WERI-Rb-1 (cell line): ENCODE data around the gene SORBS1.

ENCODE experiments used
- DNase-seq: peaks from one replicate; pipeline ENCODE4 v3.0.0-alpha.2; 2020
- H3K27ac ChIP-seq: fragments of 250-450 bp; sonication (Bioruptor Pico); 2 replicates; pipeline ENCODE4 v1.5.1; 2020; ENCODE audit warnings: mild to moderate bottlenecking, moderate library complexity
- H3K27me3 ChIP-seq: fragments of 250-450 bp; sonication (Bioruptor Pico); 2 replicates; pipeline ENCODE4 v1.5.1; 2021; ENCODE audit warnings: mild to moderate bottlenecking, low read depth, moderate library complexity; ENCODE audit not compliant: insufficient read depth, severe bottlenecking
- H3K36me3 ChIP-seq: fragments of 250-450 bp; sonication (Bioruptor Pico); 2 replicates; pipeline ENCODE4 v1.5.1; 2020; ENCODE audit warnings: mild to moderate bottlenecking, moderate library complexity
- H3K4me3 ChIP-seq: 2 replicates; pipeline ENCODE4 v1.5.1; 2011; ENCODE audit warnings: low read depth, mild to moderate bottlenecking, control low read depth, low read length
- H3K9me3 ChIP-seq: fragments of 250-450 bp; sonication (Bioruptor Pico); 2 replicates; pipeline ENCODE4 v1.5.1; 2021; ENCODE audit warnings: mild to moderate bottlenecking, moderate library complexity; ENCODE audit not compliant: severe bottlenecking
- CTCF ChIP-seq: IDR thresholded peaks from 2 replicates; pipeline ENCODE4 v1.5.1; 2011; ENCODE audit warnings: low read depth, mild to moderate bottlenecking, control low read depth, inconsistent platforms, low read length

The SORBS1 gene

GRCh38 chr10:95539560-95540284 is 21.4 kb downstream of the SORBS1 start:
- no peak overlapping the region for H3K27ac ChIP-seq
- no peaks in the 10 kb centered on the region for H3K27me3 ChIP-seq
- H3K9me3 ChIP-seq: no peaks in the 10 kb centered on the region
- no peaks in the 10 kb centered on the region for H3K36me3 ChIP-seq
- no peak for DNase-seq
- no peak for TF ChIP-seq CTCF
- no peak overlapping the region for H3K4me3 ChIP-seq

GRCh38 chr10:95538412-95538811 is 22.8 kb downstream of the SORBS1 start:
- Histone ChIP-seq H3K4me3 (no peak overlapping the region), H3K9me3 (no peaks in the 10 kb centered on the region), H3K36me3 (no peaks in the 10 kb centered on the region), H3K27ac (no peak overlapping the region), H3K27me3 (no peaks in the 10 kb centered on the region)
- no peak for DNase-seq
- no peak for TF ChIP-seq CTCF

- no peak for TF ChIP-seq CTCF
- Histone ChIP-seq H3K36me3 (no peaks in the 10 kb centered on the region), H3K4me3 (no peak overlapping the region), H3K9me3 (no peaks in the 10 kb centered on the region), H3K27ac (no peak overlapping the region), H3K27me3 (no peaks in the 10 kb centered on the region)
- DNase-seq: no peak
These were observed 23.6 kb downstream of the SORBS1 start for GRCh38 chr10:95537542-95537927.

GRCh38 chr10:95536894-95537541 is 24.2 kb downstream of the SORBS1 start:
- Histone ChIP-seq H3K27me3 (no peaks in the 10 kb centered on the region), H3K36me3 (no peaks in the 10 kb centered on the region), H3K27ac (no peak overlapping the region), H3K9me3 (no peaks in the 10 kb centered on the region), H3K4me3 (no peak overlapping the region)
- no peak for TF ChIP-seq CTCF
- DNase-seq: no peak

GRCh38 chr10:95536017-95536416 is 25.2 kb downstream of the SORBS1 start:
- no peaks in the 10 kb centered on the region for H3K36me3 ChIP-seq

More at GRCh38 chr10:95536017-95536416, 25.2 kb downstream of the SORBS1 start:
- no peak for TF ChIP-seq CTCF
- no peak overlapping the region for H3K27ac ChIP-seq
- no peak overlapping the region for H3K4me3 ChIP-seq
- H3K9me3 ChIP-seq: no peaks in the 10 kb centered on the region
- no peaks in the 10 kb centered on the region for H3K27me3 ChIP-seq
- no peak for DNase-seq
